Measurements from ENCODE around the gene PRPF18.

The PRPF18 gene

DNA sequence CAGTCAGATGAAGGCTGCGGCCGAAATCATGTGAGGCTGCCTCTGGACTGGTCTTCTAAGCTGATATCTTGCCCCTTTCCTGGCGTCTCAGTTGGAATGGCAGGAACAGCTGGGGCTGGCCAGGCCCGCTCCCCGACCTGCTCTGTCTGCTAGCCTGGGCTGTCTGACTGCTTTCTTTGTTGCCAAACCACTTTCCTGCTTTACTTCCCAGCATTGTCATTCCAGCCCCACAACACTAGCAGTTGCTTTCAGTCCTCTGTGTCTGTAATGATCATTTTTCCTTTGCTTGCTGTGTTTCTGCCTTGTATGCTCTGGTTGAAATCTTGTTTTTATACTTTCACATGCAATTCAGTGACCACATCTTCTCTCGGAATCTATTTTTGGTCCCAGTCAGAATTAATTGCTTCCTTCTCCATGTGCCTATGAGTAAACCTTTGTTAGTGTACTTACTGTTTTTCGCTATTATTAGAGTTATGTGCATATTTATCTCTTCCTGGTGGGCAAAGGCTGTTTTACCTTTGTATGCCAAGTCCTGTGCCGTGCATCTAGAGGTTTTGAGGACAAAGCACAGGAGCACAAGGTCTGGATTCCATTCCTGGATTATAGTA is 21.6 kb downstream of the PRPF18 start:
- no peak for DNase-seq

GRCh38 chr10:13612654-13613373 is 26.0 kb downstream of the PRPF18 start:
- DNase-seq: no peak

- DNase-seq: no peak
Measured at GRCh38 chr10:13613519-13613918, 26.8 kb downstream of the PRPF18 start.

DNA sequence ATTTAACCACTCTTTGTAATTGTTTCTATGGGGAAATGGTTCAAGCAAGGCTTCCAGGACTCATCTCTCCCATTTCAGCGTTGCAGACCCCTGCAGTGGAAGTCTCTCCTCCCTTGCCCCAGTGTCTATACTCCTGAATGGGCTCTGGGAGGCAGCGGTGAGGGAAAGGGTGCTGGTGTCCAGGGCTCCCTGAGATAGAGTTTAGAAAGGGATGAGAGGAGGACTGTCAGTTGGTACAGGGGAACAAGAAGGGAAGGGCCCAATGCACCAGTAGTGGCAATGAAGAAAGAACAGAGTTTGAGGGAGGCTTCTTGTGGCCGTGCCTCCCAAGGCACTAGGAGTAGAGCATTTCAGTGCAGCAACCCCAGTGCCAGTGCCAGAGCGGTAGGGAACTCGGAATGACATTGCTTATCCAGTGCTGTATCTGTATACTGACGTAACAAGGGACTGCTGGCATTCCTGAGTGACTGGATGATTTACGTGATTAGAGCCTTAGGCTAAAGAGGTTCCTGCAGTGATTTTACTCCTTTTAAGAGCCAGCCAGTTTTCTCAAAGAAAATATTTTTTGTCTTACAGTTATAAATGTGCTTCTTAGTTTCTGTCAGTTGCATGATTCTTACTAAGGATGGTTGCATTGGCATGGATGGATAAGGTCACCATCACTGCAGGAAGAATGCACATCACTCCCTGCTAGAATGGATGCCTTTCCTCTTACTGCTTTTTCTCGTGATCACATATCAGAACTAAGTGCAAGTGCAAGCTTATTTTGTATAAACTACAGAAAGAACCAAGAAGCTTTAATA is 28.0 kb downstream of the PRPF18 start:
- DNase-seq: no peak

DNA sequence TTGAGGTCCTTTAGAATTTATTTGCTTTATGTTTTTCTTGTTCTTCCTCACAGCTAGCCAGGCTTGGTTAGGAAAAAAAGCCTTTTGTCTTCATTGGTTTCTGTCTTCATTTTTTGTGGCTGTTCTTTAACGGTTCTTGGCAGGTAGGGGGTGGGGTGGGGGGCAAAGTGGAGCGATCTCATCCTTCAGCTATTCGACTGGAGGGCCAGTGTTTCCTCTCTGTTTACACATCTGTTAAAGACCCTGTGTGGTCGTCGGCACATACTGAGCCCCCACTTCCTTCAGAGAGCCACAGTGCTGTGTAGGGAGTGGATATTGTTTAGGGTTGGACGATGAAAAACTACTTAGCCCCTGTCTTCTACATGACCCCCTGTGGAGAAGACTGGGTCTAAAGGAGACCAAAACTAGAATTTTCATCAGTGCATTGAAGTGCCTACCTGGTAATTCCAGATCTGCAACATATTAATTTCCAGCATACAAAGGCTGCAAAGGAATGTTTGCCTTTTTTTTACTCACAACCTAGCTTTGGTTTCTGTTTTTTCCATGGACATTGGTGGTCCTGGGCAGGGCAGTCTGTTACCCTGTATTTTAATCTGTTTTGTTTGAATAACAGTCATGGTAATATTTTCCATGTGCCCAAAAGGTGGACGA is 29.0 kb downstream of the PRPF18 start:
- DNase-seq: no peak

- DNase-seq: no peak
Measured at GRCh38 chr10:13617116-13617515, 30.4 kb downstream of the PRPF18 start.

DNA sequence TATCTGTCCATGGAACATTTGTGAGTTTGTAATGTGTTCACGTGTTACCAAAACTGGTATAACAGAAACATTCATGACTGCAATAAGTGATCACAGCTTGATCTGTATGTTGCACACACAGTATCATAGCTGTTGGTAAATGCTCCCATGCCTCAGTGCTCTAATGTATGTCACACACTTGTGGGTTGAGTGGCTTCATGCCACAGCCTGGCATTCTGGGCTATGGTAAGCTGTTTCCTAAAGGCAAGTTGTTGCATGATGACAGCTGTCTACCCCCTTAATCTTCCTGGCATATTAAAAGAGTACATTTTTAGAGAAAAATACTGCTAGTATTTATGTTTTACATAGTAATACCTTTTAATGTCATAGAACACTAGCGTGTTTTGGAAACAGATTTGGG is 35.2 kb downstream of the PRPF18 start:
- DNase-seq: no peak

DNA sequence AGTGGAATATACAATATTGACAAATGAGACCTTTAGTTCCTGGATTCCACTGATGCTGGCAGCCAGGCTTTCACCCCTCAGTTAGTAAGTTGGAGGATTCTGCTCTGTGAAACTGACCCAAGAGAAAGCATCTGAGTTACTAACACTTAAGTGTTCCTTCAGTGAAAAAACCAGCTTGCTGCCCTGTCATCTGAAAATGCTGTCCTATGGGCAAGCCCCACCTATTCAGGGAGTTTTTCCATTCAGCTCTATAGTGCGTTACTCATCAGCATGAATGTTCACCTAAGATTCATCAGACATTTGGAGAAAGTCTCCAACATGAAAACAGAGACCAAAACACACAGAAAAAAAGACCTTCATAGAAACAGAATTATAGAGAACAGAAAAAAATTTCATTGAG is 37.9 kb downstream of the PRPF18 start:
- no peak for DNase-seq

DNA sequence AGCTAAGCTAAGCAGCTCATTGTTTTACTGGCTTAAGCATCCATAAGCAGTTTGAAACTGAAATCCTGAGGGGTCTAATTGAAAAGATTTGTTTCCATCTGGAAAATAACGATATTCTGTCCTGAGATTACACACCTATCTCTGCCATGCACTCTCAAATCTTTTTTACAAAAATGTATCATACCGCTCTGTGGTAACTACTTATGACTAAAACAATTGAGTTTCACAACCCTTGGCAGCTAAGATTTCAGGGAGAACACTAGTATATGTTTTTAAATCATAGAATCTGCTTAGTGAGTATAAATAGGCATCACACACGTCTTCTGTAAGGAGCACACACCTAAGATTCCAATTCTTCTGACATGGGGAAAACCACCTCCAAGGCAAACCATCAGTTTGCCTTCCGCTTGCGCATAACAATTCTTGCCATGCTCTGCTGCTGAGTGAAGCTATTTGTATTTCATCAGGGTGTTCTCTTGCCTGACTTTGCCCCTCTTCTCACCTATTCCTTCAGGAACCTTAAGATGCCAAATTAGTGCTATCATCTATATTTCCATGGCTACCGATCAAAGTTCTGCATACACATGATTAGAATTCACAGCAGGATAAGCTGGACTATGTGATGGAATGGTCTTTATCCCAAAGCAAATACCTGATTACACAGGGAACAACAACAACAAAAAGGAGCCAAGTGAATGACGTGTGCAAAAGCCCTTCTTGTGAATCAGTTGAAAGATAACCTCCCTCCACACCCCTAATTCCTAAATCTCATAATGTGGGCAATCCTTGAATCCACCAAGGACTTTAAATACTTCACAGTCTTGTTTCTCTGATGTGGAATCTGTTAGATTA is 40.9 kb downstream of the PRPF18 start:
- no peak for DNase-seq

- DNase-seq: no peak
Measured at GRCh38 chr10:13628661-13629060, 41.9 kb downstream of the PRPF18 start.

DNA sequence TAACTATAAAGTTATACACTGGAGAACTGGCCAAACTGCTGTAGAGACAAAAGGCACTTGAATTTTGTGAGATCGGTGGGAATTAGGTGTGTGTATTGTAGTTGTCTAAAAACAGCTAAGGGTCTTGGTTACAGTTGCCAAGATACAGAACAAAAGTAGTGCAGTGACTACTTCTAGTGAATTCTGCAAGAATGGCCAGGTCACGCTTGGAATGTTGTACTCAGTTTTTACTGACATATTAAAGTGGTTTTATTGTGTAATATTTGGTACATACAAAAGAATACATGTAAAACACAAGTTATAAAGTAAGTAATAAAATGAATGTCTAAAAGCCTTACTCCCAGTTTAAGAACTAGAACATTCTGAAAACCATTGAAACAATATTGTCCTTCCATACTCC is 42.4 kb downstream of the PRPF18 start:
- no peak for DNase-seq

GRCh38 chr10:13630231-13630630 is 43.5 kb downstream of the PRPF18 start:
- no peak for DNase-seq

- DNase-seq: no peak
Measured at GRCh38 chr10:13631594-13631993, 44.8 kb downstream of the PRPF18 start.

DNA sequence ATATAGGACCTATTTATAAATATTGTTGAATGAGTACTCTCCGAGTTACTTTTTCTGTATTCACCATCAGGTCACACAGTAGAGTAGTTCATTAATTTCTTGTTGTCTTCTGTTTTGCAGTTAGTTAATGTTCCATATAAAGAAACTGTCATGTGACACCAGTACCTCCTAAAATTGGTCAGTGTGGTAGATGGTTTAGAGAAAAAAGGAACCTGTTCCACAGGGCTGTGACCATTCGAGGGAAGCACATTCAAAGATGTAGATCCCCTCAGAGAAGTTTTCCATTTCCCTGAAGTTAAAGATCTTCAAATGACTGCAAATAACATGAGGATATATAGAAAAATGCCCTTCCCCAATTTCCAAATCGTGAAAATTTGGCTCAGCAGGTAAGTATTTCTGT is 45.7 kb downstream of the PRPF18 start:
- DNase-seq: no peak

- no peak for DNase-seq
Measured at GRCh38 chr10:13632884-13633440, 46.2 kb downstream of the PRPF18 start.

DNA sequence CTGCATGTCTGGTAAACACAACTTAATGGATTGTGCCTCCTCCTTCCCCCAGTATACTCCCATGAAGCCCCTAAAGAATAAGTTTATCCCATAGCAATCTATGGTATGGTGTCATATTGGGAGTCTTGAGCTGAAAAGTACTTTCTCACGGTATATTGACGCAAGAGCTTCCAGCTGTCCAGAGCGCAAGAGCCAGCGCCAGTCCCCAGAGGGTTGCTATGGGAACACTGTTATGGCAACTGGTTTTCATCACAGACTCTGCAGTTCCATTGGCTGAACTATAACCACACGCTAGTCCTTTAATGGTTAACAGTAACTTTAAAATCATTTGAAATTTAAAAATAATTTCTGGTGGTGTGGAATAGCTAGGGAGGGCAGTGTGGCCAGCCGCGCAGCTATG is 46.9 kb downstream of the PRPF18 start:
- DNase-seq: no peak

GRCh38 chr10:13634207-13634606 is 47.4 kb downstream of the PRPF18 start:
- DNase-seq: no peak

DNA sequence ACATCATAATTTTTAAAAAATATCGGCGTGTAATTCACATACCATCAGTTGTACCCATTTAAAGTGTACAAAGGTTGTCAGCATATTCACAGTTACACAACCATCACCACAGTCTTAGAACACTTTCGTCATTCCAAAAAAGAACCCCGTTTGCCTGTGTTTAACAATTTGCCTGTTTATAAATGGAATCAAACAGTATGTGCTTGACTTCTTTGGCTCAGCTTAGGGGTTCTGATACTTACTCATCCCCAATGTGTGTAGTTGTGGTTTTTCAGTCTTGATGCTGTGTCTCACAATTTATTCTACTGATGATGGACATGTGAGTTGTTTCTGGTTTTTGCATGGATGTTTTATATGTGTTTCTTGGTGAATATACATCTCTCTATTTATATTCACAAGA is 50.0 kb downstream of the PRPF18 start:
- DNase-seq: no peak

DNA sequence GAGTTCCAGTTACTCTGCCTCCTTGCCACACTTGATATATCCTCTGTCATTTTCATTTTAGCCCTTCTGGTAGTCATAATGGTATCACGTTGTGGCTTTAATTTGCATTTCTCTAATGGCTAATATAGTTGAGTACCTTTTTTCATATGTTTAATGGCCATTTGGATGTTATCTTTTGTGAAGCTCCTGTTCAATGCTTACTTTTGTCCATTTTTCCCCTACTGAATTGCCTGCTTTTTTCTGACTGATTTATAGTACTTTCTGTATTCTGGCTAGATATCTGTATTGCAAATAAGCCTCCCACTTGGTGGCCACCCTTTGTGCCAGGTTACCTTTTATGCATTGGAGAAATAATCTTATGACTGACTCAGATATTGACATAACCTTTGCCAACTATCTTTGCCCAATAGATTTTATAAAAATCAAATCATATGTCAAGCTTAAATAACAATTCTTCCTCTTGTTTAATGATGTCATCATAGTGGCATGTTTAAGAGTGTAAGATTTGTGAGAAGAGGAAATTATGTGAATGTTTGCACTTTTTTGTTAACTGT is 50.6 kb downstream of the PRPF18 start:
- DNase-seq: no peak

DNA sequence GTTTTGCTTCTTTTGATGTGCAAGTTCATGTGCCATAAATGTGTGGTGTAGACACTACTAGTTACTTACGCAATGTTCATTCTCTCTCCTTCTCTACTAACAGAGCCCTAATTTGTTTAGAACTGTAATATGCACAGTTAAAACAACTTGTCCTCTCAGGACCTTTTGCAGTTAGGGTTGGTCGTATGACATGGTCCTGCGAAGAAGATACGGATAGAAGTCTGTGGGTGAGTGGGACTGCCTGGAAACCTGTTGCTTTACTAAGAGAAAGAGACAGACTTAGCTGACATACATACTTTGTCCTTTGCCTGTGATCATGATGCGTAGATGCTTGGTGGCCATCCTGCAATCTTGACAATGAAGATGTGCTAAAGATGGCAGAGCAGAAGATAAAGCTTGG is 51.1 kb downstream of the PRPF18 start:
- DNase-seq: no peak

DNA sequence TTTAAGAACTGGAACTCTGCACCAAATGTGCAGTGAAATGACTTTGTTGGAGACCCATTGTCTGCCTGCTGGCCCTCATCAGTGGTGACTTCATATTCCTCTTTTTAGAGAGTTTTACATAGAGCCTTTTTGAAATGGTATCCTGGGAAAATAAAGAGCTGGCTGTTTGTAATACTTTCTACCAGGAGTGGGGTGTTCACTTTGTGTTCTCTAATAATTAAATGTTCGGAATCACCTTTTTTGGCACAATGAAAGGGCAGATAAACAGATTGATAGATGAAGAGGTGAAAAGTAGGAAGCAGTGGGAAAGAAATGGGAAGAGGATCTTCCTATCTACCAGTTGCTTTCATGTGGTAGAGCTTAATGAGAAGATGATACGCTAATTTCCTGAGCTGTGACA is 55.5 kb downstream of the PRPF18 start:
- DNase-seq: no peak

- DNase-seq: no peak
Measured at GRCh38 chr10:13643016-13643415, 56.3 kb downstream of the PRPF18 start.
